SU-DHL-6 (cell line): Measurements from ENCODE around the gene UQCC5.

Experiments
- H2AFZ ChIP-seq: fragments of 200-600 bp; sonication (generic); 2 replicates; pipeline ENCODE4 v1.6.1; 2014; ENCODE audit warnings: low read depth, mild to moderate bottlenecking, moderate library complexity, mixed read lengths, antibody characterized with exemption, low read length; ENCODE audit not compliant: severe bottlenecking
- H3F3A ChIP-seq: fragments of 200-600 bp; shearing (Covaris generic); 2 replicates; pipeline ENCODE4 v1.6.0; 2016; ENCODE audit warnings: antibody characterized with exemption, mild to moderate bottlenecking; ENCODE audit not compliant: insufficient read depth
- H3K27ac ChIP-seq: fragments of 200-600 bp; sonication (generic); 2 replicates; pipeline ENCODE4 v1.5.1; 2016; ENCODE audit warnings: low read depth, mild to moderate bottlenecking, low read length, moderate library complexity, mixed read lengths
- H3K27me3 ChIP-seq: fragments of 200-600 bp; sonication (generic), shearing (Covaris generic); 2 replicates; pipeline ENCODE4 v1.6.0; 2014; ENCODE audit warnings: mild to moderate bottlenecking, low read length
- H3K36me3 ChIP-seq: fragments of 200-600 bp; sonication (generic); 2 replicates; pipeline ENCODE4 v1.6.1; 2014; ENCODE audit warnings: mild to moderate bottlenecking, low read length, mixed read lengths
- H3K4me2 ChIP-seq: fragments of 300-600, 200-600 bp; shearing (Covaris generic), sonication (generic); 2 replicates; pipeline ENCODE4 v1.6.0; 2014; ENCODE audit warnings: low read length, low read depth, mild to moderate bottlenecking; ENCODE audit not compliant: poor library complexity, severe bottlenecking
- H3K4me3 ChIP-seq: fragments of 200-600 bp; sonication (generic); 2 replicates; pipeline ENCODE4 v1.5.1; 2014; ENCODE audit warnings: antibody characterized with exemption, low read length, mild to moderate bottlenecking, mixed read lengths; ENCODE audit not compliant: insufficient read depth, poor library complexity, severe bottlenecking
- H3K79me2 ChIP-seq: fragments of 200-600 bp; sonication (generic); 2 replicates; pipeline ENCODE4 v1.6.1; 2014; ENCODE audit warnings: mild to moderate bottlenecking, low read length, moderate library complexity; ENCODE audit not compliant: insufficient read depth
- H3K9ac ChIP-seq: fragments of 200-600 bp; sonication (generic); 2 replicates; pipeline ENCODE4 v1.7.0; 2014; ENCODE audit warnings: mild to moderate bottlenecking, low read length
- H3K9me2 ChIP-seq: fragments of 200-600 bp; sonication (generic); replicated peaks from 2 replicates; pipeline ENCODE4 v1.6.1; 2014; ENCODE audit warnings: low read length; ENCODE audit not compliant: insufficient read depth
- H3K9me3 ChIP-seq: fragments of 200-600 bp; sonication (generic); 2 replicates; pipeline ENCODE4 v1.6.1; 2014; ENCODE audit warnings: low read length, mixed read lengths; ENCODE audit not compliant: insufficient read depth
- H4K20me1 ChIP-seq: fragments of 200-600 bp; sonication (generic); 2 replicates; pipeline ENCODE4 v1.6.1; 2014; ENCODE audit warnings: low read depth, mild to moderate bottlenecking, antibody characterized with exemption, low read length, moderate library complexity, mixed read lengths
- CTCF ChIP-seq: fragments of 200-600 bp; sonication (generic); IDR thresholded peaks from one replicate; pipeline ENCODE4 v1.5.1; 2017; ENCODE audit warnings: antibody characterized with exemption, mild to moderate bottlenecking, low read length, moderate library complexity; ENCODE audit not compliant: insufficient read depth, poor library complexity, severe bottlenecking
- EZH2phosphoT487 ChIP-seq: fragments of 200-600 bp; sonication (generic), shearing (Covaris generic); conservative IDR thresholded peaks from 2 replicates; pipeline ENCODE4 v1.6.1; 2018; ENCODE audit warnings: mild to moderate bottlenecking, antibody characterized with exemption, low read length, moderate library complexity, mixed read lengths

The UQCC5 gene

GRCh38 chr3:52494445-52494844 lies 42.0 kb upstream of the UQCC5 start:
- H4K20me1 ChIP-seq, result no peaks in the 10 kb centered on the region
- no peaks in the 10 kb centered on the region for H3K79me2 ChIP-seq
- no peaks in the 10 kb centered on the region for H3K9me3 ChIP-seq
- H3K27ac ChIP-seq, result no peak overlapping the region
- H3F3A ChIP-seq, result no peaks in the 10 kb centered on the region
- H3K36me3 ChIP-seq, result no peaks in the 10 kb centered on the region
- H3K9me2 ChIP-seq, result no peaks in the 10 kb centered on the region
- TF ChIP-seq CTCF (no peak), EZH2phosphoT487 (no peak)
- no peak overlapping the region for H2AFZ ChIP-seq
- no peak overlapping the region for H3K4me2 ChIP-seq
- H3K27me3 ChIP-seq, result no peaks in the 10 kb centered on the region
- H3K4me3 ChIP-seq, result no peak overlapping the region
- H3K9ac ChIP-seq, result no peak overlapping the region

- H3K4me2 ChIP-seq, result no peak within 1 kb of the TSS
- H3K36me3 ChIP-seq, result no peaks in the 10 kb centered on the region
- H2AFZ ChIP-seq, result no peak within 1 kb of the TSS
- H3K79me2 ChIP-seq, result no peaks in the 10 kb centered on the region
- H4K20me1 ChIP-seq, result no peaks in the 10 kb centered on the region
- H3K4me3 ChIP-seq, result no peak within 1 kb of the TSS
- no peak within 1 kb of the TSS for H3K27ac ChIP-seq
- H3K9ac ChIP-seq, result no peak within 1 kb of the TSS
- no peak for TF ChIP-seq CTCF
- TF ChIP-seq EZH2phosphoT487, result no peak
- H3K9me3 ChIP-seq, result no peaks in the 10 kb centered on the region
- H3K27me3 ChIP-seq, result no peaks in the 10 kb centered on the region
- no peaks in the 10 kb centered on the region for H3F3A ChIP-seq
- no peaks in the 10 kb centered on the region for H3K9me2 ChIP-seq
These were observed 41.4 kb upstream of the UQCC5 start, which contains the start of gene STAB1 for GRCh38 chr3:52494886-52495495. Gene STAB1 (plus strand): TSS chr3:52495338. CDS start chr3:52495414, 76 bp downstream.

GRCh38 chr3:52495777-52496602 lies 40.4 kb upstream of the UQCC5 start:
- Histone ChIP-seq H3K79me2 (no peaks in the 10 kb centered on the region), H3F3A (no peaks in the 10 kb centered on the region), H3K27me3 (no peaks in the 10 kb centered on the region), H2AFZ (no peak overlapping the region), H3K4me2 (no peak overlapping the region), H3K36me3 (no peaks in the 10 kb centered on the region), H3K27ac (no peak overlapping the region), H3K9me2 (no peaks in the 10 kb centered on the region), H3K4me3 (no peak overlapping the region), H3K9me3 (no peaks in the 10 kb centered on the region), H3K9ac (no peak overlapping the region), H4K20me1 (no peaks in the 10 kb centered on the region)
- TF ChIP-seq CTCF, result no peak
- TF ChIP-seq EZH2phosphoT487, result no peak
